ENCODE measurements around the gene SBNO1. TPM values are rescaled to one million over a fixed set of nuclear protein-coding genes. Genes with fewer than 3 reads are reported as not detected.

The SBNO1 gene
- total and polyA plus RNA-seq, 2 experiments from 2014 or later, result 17.6 to 23.6 TPM

- H3K27me3 ChIP-seq (replicated peaks; ENCODE audit: insufficient read depth), result no peaks in the 10 kb centered on the region
- H3F3A ChIP-seq (ENCODE audit: insufficient read depth), result peaks cover 45% of the 10 kb centered on the region
- no peaks in the 10 kb centered on the region for H4K20me1 ChIP-seq (ENCODE audit: insufficient read depth)
- peak; percentile 69 for DNase-seq
- no peaks in the 10 kb centered on the region for H3K9me2 ChIP-seq (ENCODE audit: insufficient read depth)
- no peak for TF ChIP-seq EZH2phosphoT487 (IDR thresholded peaks at IDR 0.05; ENCODE audit: insufficient read depth, low read depth)
- no peak for TF ChIP-seq EZH2 (IDR thresholded peaks at IDR 0.05; ENCODE audit: insufficient read depth, poor library complexity, severe bottlenecking)
- peak overlapping the region; percentile 71 for H3K4me2 ChIP-seq (ENCODE audit: unreplicated experiment)
- in situ Hi-C loops (cut with MboI), result no loop called here
- peak overlapping the region; percentile 64 for H3K9ac ChIP-seq
- no peaks in the 10 kb centered on the region for H3K9me3 ChIP-seq (ENCODE audit: low read depth)
- H3K27ac ChIP-seq, result peak overlapping the region; percentile 85
- 0 out of 2 replicates have a peak overlapping the region, but pooled peaks have one; percentile 6 for H2AFZ ChIP-seq
- WGBS, 2 experiments (ENCODE audit: low coverage in 1 of 2, low lambda C conversion rate in 2 of 2, missing lambda C conversion rate in 2 of 2), result 17 to 20% methylated on average over 9 to 10 of the region's 10 CpGs
- peaks cover 48% of the 10 kb centered on the region for H3K36me3 ChIP-seq (ENCODE audit: low read depth)
- peaks cover 100% of the 10 kb centered on the region for H3K79me2 ChIP-seq (ENCODE audit: insufficient read depth)
- 0 out of 2 replicates have a peak overlapping the region, but pooled peaks have one; percentile 21 for H3K4me3 ChIP-seq
- H3K4me1 ChIP-seq (ENCODE audit: insufficient read depth), result peaks cover 32% of the 10 kb centered on the region
Measured at GRCh38 chr12:123398177-123398549, 33.5 kb upstream of the SBNO1 start.

- Histone ChIP-seq H4K20me1 (ENCODE audit: insufficient read depth) (no peaks in the 10 kb centered on the region), H3K4me3 (no peak overlapping the region), H3K4me2 (ENCODE audit: unreplicated experiment) (peak overlapping the region; percentile 71), H3K27ac (peak overlapping the region; percentile 85), H3K9me3 (ENCODE audit: low read depth) (no peaks in the 10 kb centered on the region), H3F3A (ENCODE audit: insufficient read depth) (peaks cover 51% of the 10 kb centered on the region), H2AFZ (no peak overlapping the region), H3K79me2 (ENCODE audit: insufficient read depth) (peaks cover 100% of the 10 kb centered on the region), H3K27me3 (replicated peaks; ENCODE audit: insufficient read depth) (no peaks in the 10 kb centered on the region), H3K9ac (peak overlapping the region; percentile 64), H3K4me1 (ENCODE audit: insufficient read depth) (peaks cover 32% of the 10 kb centered on the region), H3K9me2 (ENCODE audit: insufficient read depth) (no peaks in the 10 kb centered on the region), H3K36me3 (ENCODE audit: low read depth) (peaks cover 50% of the 10 kb centered on the region)
- in situ Hi-C loops (cut with MboI), result no loop called here
- peak; percentile 77 for DNase-seq
- 45 to 52% methylated on average over 6 of the region's 6 CpGs for WGBS, 2 experiments (ENCODE audit: low coverage in 1 of 2, low lambda C conversion rate in 2 of 2, missing lambda C conversion rate in 2 of 2)
- TF ChIP-seq EZH2phosphoT487 (IDR thresholded peaks at IDR 0.05; ENCODE audit: insufficient read depth, low read depth) (no peak), EZH2 (IDR thresholded peaks at IDR 0.05; ENCODE audit: insufficient read depth, poor library complexity, severe bottlenecking) (no peak)
Measured at GRCh38 chr12:123397400-123397799, 32.8 kb upstream of the SBNO1 start.

GRCh38 chr12:123396954-123397353 is 32.3 kb upstream of the SBNO1 start:
- H3K4me3 ChIP-seq, result no peak overlapping the region
- H3K79me2 ChIP-seq (ENCODE audit: insufficient read depth), result peaks cover 100% of the 10 kb centered on the region
- 50% methylated on average over 9 of the region's 9 CpGs for WGBS, 2 experiments (ENCODE audit: low coverage in 1 of 2, low lambda C conversion rate in 2 of 2, missing lambda C conversion rate in 2 of 2)
- H2AFZ ChIP-seq, result no peak overlapping the region
- DNase-seq, result peak; percentile 21
- H3K27ac ChIP-seq, result peak overlapping the region; percentile 85
- no peaks in the 10 kb centered on the region for H3K9me2 ChIP-seq (ENCODE audit: insufficient read depth)
- peaks cover 52% of the 10 kb centered on the region for H3K36me3 ChIP-seq (ENCODE audit: low read depth)
- no peaks in the 10 kb centered on the region for H4K20me1 ChIP-seq (ENCODE audit: insufficient read depth)
- TF ChIP-seq EZH2 (IDR thresholded peaks at IDR 0.05; ENCODE audit: insufficient read depth, poor library complexity, severe bottlenecking) (no peak), EZH2phosphoT487 (IDR thresholded peaks at IDR 0.05; ENCODE audit: insufficient read depth, low read depth) (no peak)
- peak overlapping the region; percentile 18 for H3K4me2 ChIP-seq (ENCODE audit: unreplicated experiment)
- in situ Hi-C loops (cut with MboI), result no loop called here
- peak overlapping the region; percentile 12; the same call in 1 of the 2 replicates for H3K9ac ChIP-seq
- H3K4me1 ChIP-seq (ENCODE audit: insufficient read depth), result peaks cover 35% of the 10 kb centered on the region
- H3K27me3 ChIP-seq (replicated peaks; ENCODE audit: insufficient read depth), result no peaks in the 10 kb centered on the region
- H3K9me3 ChIP-seq (ENCODE audit: low read depth), result no peaks in the 10 kb centered on the region
- H3F3A ChIP-seq (ENCODE audit: insufficient read depth), result peaks cover 56% of the 10 kb centered on the region

GRCh38 chr12:123396543-123396942 is 31.9 kb upstream of the SBNO1 start:
- no peak for TF ChIP-seq EZH2phosphoT487 (IDR thresholded peaks at IDR 0.05; ENCODE audit: insufficient read depth, low read depth)
- no peak for TF ChIP-seq EZH2 (IDR thresholded peaks at IDR 0.05; ENCODE audit: insufficient read depth, poor library complexity, severe bottlenecking)
- in situ Hi-C loops (cut with MboI), result no loop called here
- Histone ChIP-seq H3K36me3 (ENCODE audit: low read depth) (peaks cover 54% of the 10 kb centered on the region), H3K9ac (no peak overlapping the region), H3K27ac (peak overlapping the region; percentile 85), H3K4me3 (no peak overlapping the region), H3K4me1 (ENCODE audit: insufficient read depth) (peaks cover 39% of the 10 kb centered on the region), H2AFZ (no peak overlapping the region), H3K9me2 (ENCODE audit: insufficient read depth) (no peaks in the 10 kb centered on the region), H3K4me2 (ENCODE audit: unreplicated experiment) (peak overlapping the region; percentile 18), H3K9me3 (ENCODE audit: low read depth) (no peaks in the 10 kb centered on the region), H3K27me3 (replicated peaks; ENCODE audit: insufficient read depth) (no peaks in the 10 kb centered on the region), H4K20me1 (ENCODE audit: insufficient read depth) (no peaks in the 10 kb centered on the region), H3K79me2 (ENCODE audit: insufficient read depth) (peaks cover 100% of the 10 kb centered on the region), H3F3A (ENCODE audit: insufficient read depth) (peaks cover 58% of the 10 kb centered on the region)
- DNase-seq, result no peak
- 92 to 100% methylated on average over 2 of the region's 2 CpGs for WGBS, 2 experiments (ENCODE audit: low coverage in 1 of 2, low lambda C conversion rate in 2 of 2, missing lambda C conversion rate in 2 of 2)
